Transverse colon (tissue), 4 donors: Measurements from ENCODE around the gene DIO2.

ENCODE experiments used
- CTCF ChIP-seq, 5 experiments: fragments of 200-600 bp in 3 of 5; fragments of 450-650 bp in 2 of 5; sonication (generic) in 3 of 5; IDR thresholded peaks; 1 replicate in 2 of 5; 2 replicates in 3 of 5; pipeline ENCODE4 v1.5.1; 2016 to 2017; ENCODE audit warnings: antibody characterized with exemption in 5 of 5, inconsistent platforms in 3 of 5, mild to moderate bottlenecking in 2 of 5, moderate library complexity in 1 of 5
- POLR2A ChIP-seq: fragments of 450-650 bp; IDR thresholded peaks from one replicate; pipeline ENCODE4 v1.6.1; 2016; ENCODE audit warnings: antibody characterized with exemption, mild to moderate bottlenecking, moderate library complexity
- POLR2AphosphoS5 ChIP-seq, 3 donors: sonication (generic); formaldehyde crosslinking; IDR thresholded peaks; one replicate each; pipeline ENCODE4 v1.6.1; 2016; ENCODE audit warnings: antibody characterized with exemption in 3 of 3

- TF ChIP-seq CTCF (IDR thresholded peaks at IDR 0.05) (no peak), POLR2A (no peak), POLR2AphosphoS5 (IDR thresholded peaks at IDR 0.05) (no peak)
Measured at GRCh38 chr14:80188571-80188970, 22.7 kb downstream of the DIO2 start.
